Parathyroid adenoma (tissue), 2 donors: ENCODE measurements around the gene DKKL1.
A peak's percentile ranks its signal among the peaks of the same experiment; 100 is the strongest.
"Not testable (repeated sequence)": the region's sequence is repeated elsewhere in the genome, so short reads cannot be mapped to it uniquely, and the experiment has no call there.

Experiments
- H2AFZ ChIP-seq: fragments of 300-600 bp; sonication (generic); one replicate; pipeline ENCODE4 v1.7.0; 2017; ENCODE audit warnings: antibody characterized with exemption, mild to moderate bottlenecking
- H3K27ac ChIP-seq: fragments of 300-600 bp; sonication (generic); one replicate; pipeline ENCODE4 v1.7.0; 2017
- H3K27me3 ChIP-seq: fragments of 300-600 bp; sonication (generic); one replicate; pipeline ENCODE4 v1.7.0; 2017; ENCODE audit warnings: low read length; ENCODE audit not compliant: control insufficient read depth, insufficient read depth
- H3K36me3 ChIP-seq: fragments of 300-600 bp; sonication (generic); one replicate; pipeline ENCODE4 v1.7.0; 2017; ENCODE audit warnings: low read length; ENCODE audit not compliant: control insufficient read depth, insufficient read depth
- H3K4me1 ChIP-seq: fragments of 300-600 bp; sonication (generic); one replicate; pipeline ENCODE4 v1.7.0; 2017; ENCODE audit warnings: control low read depth
- H3K4me2 ChIP-seq: fragments of 300-600 bp; sonication (generic); one replicate; pipeline ENCODE4 v1.7.0; 2017; ENCODE audit warnings: low read length
- H3K4me3 ChIP-seq: fragments of 300-600 bp; sonication (generic); one replicate; pipeline ENCODE4 v1.7.0; 2017; ENCODE audit warnings: low read depth, low read length
- H3K79me2 ChIP-seq: fragments of 300-600 bp; sonication (generic); one replicate; pipeline ENCODE4 v1.7.0; 2017; ENCODE audit warnings: control low read depth
- H3K9ac ChIP-seq: fragments of 300-600 bp; sonication (generic); one replicate; pipeline ENCODE4 v1.7.0; 2017; ENCODE audit warnings: mild to moderate bottlenecking
- H3K9me3 ChIP-seq: fragments of 300-600 bp; sonication (generic); one replicate; pipeline ENCODE4 v1.7.0; 2017; ENCODE audit warnings: low read length; ENCODE audit not compliant: control insufficient read depth
- TF ChIP-seq, protein P1 (sequence below): fragments of 300-600 bp; sonication (generic); IDR thresholded peaks from one replicate; pipeline ENCODE4 v1.7.0; 2017; ENCODE audit warnings: antibody characterized with exemption, mild to moderate bottlenecking
- donor health status: primary hyperparathyroidism.

DKKL1 gene

GRCh38 chr19:49324801-49325576 lies 38.7 kb upstream of the DKKL1 start, which contains the start of gene SLC6A16:
TSS of gene SLC6A16 (minus strand) at chr19:49325191. CDS start at chr19:49311347, 13,844 bp downstream.
- no peaks in the 10 kb centered on the region for H3K79me2 ChIP-seq
- no peak within 1 kb of the TSS for H3K9ac ChIP-seq
- H3K36me3 ChIP-seq, result no peaks in the 10 kb centered on the region
- TF ChIP-seq, protein P1, sequence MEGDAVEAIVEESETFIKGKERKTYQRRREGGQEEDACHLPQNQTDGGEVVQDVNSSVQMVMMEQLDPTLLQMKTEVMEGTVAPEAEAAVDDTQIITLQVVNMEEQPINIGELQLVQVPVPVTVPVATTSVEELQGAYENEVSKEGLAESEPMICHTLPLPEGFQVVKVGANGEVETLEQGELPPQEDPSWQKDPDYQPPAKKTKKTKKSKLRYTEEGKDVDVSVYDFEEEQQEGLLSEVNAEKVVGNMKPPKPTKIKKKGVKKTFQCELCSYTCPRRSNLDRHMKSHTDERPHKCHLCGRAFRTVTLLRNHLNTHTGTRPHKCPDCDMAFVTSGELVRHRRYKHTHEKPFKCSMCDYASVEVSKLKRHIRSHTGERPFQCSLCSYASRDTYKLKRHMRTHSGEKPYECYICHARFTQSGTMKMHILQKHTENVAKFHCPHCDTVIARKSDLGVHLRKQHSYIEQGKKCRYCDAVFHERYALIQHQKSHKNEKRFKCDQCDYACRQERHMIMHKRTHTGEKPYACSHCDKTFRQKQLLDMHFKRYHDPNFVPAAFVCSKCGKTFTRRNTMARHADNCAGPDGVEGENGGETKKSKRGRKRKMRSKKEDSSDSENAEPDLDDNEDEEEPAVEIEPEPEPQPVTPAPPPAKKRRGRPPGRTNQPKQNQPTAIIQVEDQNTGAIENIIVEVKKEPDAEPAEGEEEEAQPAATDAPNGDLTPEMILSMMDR, result no peak
- H2AFZ ChIP-seq, result no peak within 1 kb of the TSS
- no peaks in the 10 kb centered on the region for H3K27me3 ChIP-seq
- no peak within 1 kb of the TSS for H3K4me2 ChIP-seq
- no peaks in the 10 kb centered on the region for H3K4me1 ChIP-seq
- no peak within 1 kb of the TSS for H3K4me3 ChIP-seq
- no peak within 1 kb of the TSS for H3K27ac ChIP-seq
- H3K9me3 ChIP-seq, result no peaks in the 10 kb centered on the region

DNA sequence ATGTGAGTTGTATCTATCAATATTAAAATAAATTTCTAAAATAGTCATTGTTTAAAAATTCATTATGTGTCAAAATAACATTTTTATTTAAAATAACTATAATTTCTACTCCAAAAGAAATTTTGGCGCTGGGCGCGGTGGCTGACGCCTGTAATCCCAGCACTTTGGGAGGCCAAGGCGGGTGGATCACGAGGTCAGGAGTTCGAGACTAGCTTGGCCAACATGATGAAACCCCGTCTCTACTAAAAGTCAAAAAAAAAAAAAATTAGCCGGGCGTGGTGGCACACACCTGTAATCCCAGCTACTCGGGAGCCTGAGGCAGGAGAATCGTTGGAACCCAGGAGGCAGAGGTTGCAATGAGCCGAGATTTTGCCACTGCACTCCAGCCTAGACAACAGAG lies 37.9 kb upstream of the DKKL1 start:
- H3K9me3 ChIP-seq, H3K4me1 ChIP-seq, H3K79me2 ChIP-seq, H3K4me2 ChIP-seq, H3K27me3 ChIP-seq, H3K4me3 ChIP-seq, H3K9ac ChIP-seq, H3K27ac ChIP-seq, H2AFZ ChIP-seq, H3K36me3 ChIP-seq: not testable (repeated sequence)

DNA sequence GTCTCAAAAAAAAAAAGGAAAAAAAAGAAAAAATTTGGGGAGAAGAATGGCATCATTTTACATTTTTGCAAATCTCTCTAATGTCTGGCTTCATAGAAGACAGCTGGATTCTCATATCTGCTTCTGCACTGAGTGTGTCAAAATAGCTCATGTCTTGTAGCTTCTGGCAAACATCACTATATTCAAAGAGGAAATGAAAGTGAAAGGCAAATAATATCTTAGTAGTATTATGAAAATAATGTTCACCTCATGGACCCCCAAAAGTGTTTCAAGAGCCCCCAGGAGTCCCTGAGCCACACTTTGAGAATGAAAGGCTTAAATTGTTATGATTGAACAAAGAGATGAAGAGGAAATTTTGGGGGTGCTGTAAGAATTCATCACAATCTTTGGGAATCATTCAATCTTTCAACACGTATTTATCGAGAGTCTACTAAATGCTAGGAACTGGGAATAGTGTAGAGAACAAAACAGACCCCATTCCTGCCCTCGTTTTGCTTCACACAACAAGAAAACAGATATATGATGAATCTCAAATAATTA lies 37.4 kb upstream of the DKKL1 start:
- no peaks in the 10 kb centered on the region for H3K27me3 ChIP-seq
- H2AFZ ChIP-seq, result no peak overlapping the region
- H3K4me2 ChIP-seq, result no peak overlapping the region
- H3K36me3 ChIP-seq, result no peaks in the 10 kb centered on the region
- no peak overlapping the region for H3K4me3 ChIP-seq
- TF ChIP-seq, protein P1, result no peak
- no peaks in the 10 kb centered on the region for H3K79me2 ChIP-seq
- no peak overlapping the region for H3K27ac ChIP-seq
- H3K4me1 ChIP-seq, result no peaks in the 10 kb centered on the region
- no peaks in the 10 kb centered on the region for H3K9me3 ChIP-seq
- H3K9ac ChIP-seq, result no peak overlapping the region

DNA sequence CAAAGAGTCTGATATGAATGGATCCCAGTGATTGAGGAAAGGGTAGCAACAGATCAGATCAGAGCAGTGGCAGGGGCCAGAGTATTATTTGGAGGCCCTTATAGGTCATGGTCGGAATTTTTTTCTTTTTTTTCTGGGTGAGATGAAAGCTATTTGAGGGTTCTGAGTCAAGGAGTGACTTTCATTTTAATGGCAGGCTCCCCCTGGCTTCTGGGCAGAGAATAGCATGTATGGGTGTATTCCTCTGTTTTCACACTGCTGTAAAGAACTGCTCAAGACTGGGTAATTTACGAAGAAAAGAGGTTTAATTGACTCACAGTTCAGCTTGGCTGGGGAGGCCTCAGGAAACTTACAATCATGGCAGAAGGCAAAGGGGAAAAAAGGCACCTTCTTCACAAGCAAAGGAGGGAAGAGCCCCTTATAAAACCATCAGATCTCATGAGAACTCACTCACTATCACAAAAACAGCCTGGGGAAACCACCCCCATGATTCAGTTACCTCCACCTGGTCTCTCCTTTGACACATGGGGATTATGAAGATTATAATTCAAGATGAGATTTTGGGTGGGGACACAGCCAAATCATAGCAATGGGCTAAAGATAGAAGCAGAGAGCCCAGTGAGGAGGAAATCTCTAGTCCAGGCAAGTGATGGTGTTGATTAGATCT lies 35.7 kb upstream of the DKKL1 start:
- H3K4me3 ChIP-seq, result no peak overlapping the region
- no peak overlapping the region for H2AFZ ChIP-seq
- H3K9me3 ChIP-seq, result no peaks in the 10 kb centered on the region
- no peaks in the 10 kb centered on the region for H3K36me3 ChIP-seq
- TF ChIP-seq, protein P1, result peak; percentile 81
- no peaks in the 10 kb centered on the region for H3K4me1 ChIP-seq
- no peaks in the 10 kb centered on the region for H3K27me3 ChIP-seq
- H3K9ac ChIP-seq, result no peak overlapping the region
- H3K27ac ChIP-seq, result no peak overlapping the region
- H3K4me2 ChIP-seq, result no peak overlapping the region
- H3K79me2 ChIP-seq, result no peaks in the 10 kb centered on the region

DNA sequence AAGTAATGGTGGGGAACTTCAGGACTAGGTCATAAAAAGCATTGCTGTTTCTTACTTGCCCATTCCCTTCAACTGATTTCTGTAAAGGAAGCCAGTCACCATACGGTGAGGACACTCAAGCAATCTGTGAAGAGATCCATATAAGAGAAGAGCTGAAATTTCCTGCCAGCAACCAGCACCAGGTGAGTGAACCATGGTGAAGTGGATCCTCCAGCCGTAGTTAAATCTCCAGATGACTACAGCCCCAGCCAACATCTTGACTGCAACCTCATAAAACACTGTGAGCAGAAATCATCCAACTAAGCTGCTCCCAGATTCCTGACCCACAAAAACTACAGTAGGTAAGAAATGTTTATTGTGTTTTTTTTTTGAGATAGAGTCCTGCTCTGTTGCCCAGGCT lies 34.9 kb upstream of the DKKL1 start:
- Histone ChIP-seq H3K36me3 (no peaks in the 10 kb centered on the region), H3K4me2 (no peak overlapping the region), H3K79me2 (no peaks in the 10 kb centered on the region), H3K9ac (no peak overlapping the region), H3K9me3 (no peaks in the 10 kb centered on the region), H3K4me3 (no peak overlapping the region), H3K27ac (no peak overlapping the region), H2AFZ (no peak overlapping the region), H3K27me3 (no peaks in the 10 kb centered on the region), H3K4me1 (no peaks in the 10 kb centered on the region)
- TF ChIP-seq, protein P1, result no peak

GRCh38 chr19:49331187-49331586 lies 32.5 kb upstream of the DKKL1 start:
- H3K27me3 ChIP-seq, H3K27ac ChIP-seq, H3K4me1 ChIP-seq, H3K4me2 ChIP-seq, H3K36me3 ChIP-seq, H3K4me3 ChIP-seq, H3K9me3 ChIP-seq, H3K9ac ChIP-seq, H3K79me2 ChIP-seq, H2AFZ ChIP-seq: not testable (repeated sequence)
